Activated CD8-positive, alpha-beta memory T cell treated with anti-CD3 and anti-CD28 coated beads for 1 hour (primary cell): ENCODE results near the gene CYB5RL.

Experiments used
- DNase-seq, 2 donors: peaks; one replicate each; pipeline ENCODE4 v3.0.0-alpha.2; 2020; ENCODE audit warnings: low read depth in 1 of 2; ENCODE audit errors: extremely low read depth in 1 of 2

The CYB5RL gene

GRCh38 chr1:54161495-54162168, 38.2 kb downstream of the CYB5RL start:
- DNase-seq, result no peak

DNA sequence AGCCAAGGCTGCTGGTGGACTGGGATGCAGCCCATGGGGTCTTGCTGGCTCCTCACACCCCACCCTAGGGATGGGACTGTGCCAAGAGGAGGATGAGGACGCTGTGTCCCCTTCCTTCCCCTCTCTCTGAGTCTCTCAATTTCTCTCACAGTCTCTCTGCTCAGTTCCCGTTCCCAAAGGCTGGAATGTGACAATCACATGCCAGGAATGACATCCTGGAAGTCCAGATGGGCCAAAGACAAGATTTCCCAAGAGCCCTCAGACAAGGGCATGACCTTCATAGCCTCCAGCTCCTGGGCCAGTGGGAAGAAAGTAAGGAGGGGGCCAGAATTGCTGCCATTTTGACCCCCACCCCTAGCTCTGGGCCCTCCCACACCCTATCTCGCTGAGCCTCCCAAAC, 39.5 kb downstream of the CYB5RL start:
- DNase-seq, result no peak

GRCh38 chr1:54159733-54160316, 40.0 kb downstream of the CYB5RL start:
- DNase-seq, result no peak

GRCh38 chr1:54158071-54158470, 41.8 kb downstream of the CYB5RL start:
- no peak for DNase-seq

DNA sequence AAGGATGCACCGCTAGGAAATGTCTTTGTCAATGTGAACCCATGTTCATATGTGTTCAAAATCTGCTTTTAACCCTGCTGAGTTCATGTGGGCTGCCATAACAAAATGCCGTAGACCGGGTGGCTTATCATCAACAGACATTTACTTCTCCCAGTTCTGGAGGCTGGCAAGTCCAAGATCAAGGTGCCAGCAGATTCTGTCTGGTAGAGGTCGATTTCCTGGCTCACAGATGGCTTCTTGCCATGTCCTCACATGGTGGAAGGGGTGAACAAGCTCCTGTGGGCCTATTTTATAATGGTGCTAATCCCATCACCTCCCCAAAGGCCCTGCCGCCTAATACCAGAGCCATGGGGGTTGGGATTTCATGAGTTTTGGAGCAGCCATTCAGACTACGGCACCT, 42.4 kb downstream of the CYB5RL start:
- no peak for DNase-seq

DNA sequence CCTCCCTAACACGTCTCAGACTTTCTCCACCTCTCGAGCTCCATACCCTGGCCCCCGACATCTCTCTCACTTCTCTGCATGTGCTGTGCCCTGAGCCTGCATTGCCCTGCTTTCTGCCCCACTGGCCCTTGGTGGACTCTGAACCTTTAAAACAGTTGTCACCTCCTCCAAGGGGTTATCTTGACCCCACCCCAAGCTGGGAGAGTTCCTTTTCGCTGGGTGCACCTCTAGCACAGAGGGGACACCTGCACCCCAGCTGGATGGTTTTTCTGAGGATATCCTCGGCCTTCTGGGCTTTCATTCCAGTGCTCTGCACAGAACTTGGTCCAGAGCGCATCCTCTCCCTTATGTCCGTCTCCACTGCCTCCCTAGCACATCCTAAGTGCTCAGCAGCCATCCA, 42.8 kb downstream of the CYB5RL start:
- no peak for DNase-seq

- DNase-seq, result no peak
Measured at GRCh38 chr1:54156201-54156600, 43.6 kb downstream of the CYB5RL start.

DNA sequence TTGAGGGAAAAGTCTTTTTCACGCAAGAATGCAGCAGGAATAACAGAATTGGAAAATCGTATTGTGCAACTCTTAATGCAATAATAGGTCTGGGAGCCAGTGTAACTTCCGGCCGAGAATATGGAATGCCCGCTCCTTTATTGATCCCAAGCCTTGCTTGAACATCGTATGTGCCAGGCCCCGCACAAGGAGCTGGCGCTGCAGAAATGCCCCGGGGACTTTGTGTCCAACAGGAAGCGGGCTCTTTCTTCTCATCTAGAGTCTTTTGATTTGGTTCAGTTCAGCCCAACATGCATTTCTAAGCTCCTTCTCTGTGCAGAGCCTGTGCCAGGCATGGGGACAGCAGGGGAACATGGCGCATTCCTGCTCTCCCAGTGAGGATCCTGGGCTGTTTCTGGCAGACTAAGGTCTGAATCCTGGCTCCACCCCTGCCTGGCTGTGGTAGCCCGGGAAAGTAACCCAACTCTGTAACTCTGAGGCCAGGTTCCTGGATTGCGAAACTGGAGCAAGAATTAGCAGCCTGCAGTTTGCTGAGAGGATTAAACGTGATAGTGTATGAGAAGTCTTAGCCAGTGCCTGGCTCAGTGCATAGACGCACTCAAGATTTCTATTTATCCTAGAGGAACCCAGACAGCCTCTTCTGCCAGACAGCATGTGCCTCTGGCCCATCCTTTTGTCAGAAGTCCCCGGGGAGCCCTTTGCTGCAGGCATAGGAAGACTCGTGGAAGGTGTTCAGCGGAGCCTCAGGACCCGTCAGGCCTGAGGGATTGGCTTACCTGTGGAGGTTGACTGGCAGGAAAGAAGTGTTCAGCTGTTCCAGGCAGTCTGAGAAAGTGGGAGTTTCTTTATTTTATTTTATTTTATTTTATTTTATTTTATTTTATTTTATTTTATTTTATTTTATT, 46.0 kb downstream of the CYB5RL start:
- DNase-seq, result no peak

DNA sequence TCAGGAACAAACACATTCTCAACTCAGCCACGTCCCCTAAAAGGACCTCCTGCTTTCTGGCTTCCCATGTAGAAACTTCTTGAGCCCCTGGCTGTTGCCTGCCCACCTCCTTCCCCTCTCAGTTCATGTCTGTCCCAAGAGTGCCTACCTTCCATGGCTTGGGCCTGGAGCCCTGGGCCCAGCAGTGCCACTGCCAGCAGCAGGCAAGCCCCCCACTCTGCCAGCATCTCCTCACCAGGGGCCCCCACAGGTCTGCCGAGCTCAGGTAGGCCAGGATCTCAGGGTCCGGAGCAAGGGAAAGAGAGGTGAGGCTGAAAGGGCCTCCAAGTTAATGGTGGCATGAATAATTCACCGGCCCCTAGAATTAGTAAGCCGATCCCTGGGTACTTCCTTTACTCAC, 47.1 kb downstream of the CYB5RL start, which contains the start of gene CDCP2:
Gene CDCP2, minus strand, starts transcription at position 305 of the 400 bp plus-strand sequence. Its CDS starts 78 bp downstream, at position 227.
- DNase-seq, result no peak

DNA sequence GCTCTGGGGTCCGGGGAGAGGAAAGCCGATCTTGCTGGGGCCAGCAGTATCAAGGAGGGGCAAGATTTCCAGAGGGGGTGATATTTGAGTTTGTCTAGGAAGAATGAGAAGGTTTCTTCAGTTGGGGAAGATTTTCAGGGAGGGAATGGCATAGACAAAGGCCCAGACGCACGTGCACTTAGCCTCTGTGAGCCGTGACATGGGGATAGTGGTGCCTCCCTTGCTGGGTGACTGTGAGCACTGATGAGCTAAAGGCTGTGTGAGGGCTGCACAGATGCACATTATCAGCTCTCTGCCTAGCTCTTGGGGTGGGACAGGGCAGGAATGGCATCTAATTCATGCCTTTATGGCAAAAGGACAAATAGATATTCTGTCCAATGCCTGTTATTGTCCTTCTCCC, 48.8 kb downstream of the CYB5RL start:
- DNase-seq, result no peak
